GM10266 (cell line): ENCODE results near the gene C5AR1.
A peak's percentile ranks its signal among the peaks of the same experiment; 100 is the strongest.
"Not testable (repeated sequence)": the region's sequence is repeated elsewhere in the genome, so short reads cannot be mapped to it uniquely, and the experiment has no call there.

ENCODE experiments used
- DNase-seq: peaks from one replicate; pipeline ENCODE4 v3.0.0; 2012; ENCODE audit errors: extremely low spot score
- CTCF ChIP-seq: IDR thresholded peaks from 2 replicates; pipeline ENCODE4 v1.5.1; 2012; ENCODE audit warnings: mild to moderate bottlenecking, low read depth; ENCODE audit not compliant: control insufficient read depth, insufficient read depth; ENCODE audit errors: missing control alignments

Gene C5AR1

GRCh38 chr19:47274891-47275761 is 34.5 kb upstream of the C5AR1 start:
- no peak for TF ChIP-seq CTCF
- DNase-seq: no peak

GRCh38 chr19:47275791-47276461 is 33.7 kb upstream of the C5AR1 start:
- TF ChIP-seq CTCF: no peak
- DNase-seq: no peak

- not testable (repeated sequence) for DNase-seq
Observed at GRCh38 chr19:47276513-47276912, 33.1 kb upstream of the C5AR1 start.

- DNase-seq: no peak
- peak; percentile 39 for TF ChIP-seq CTCF
Observed at GRCh38 chr19:47280183-47280797, 29.4 kb upstream of the C5AR1 start.

GRCh38 chr19:47283405-47284059 is 26.1 kb upstream of the C5AR1 start:
- DNase-seq: no peak
- TF ChIP-seq CTCF: no peak

GRCh38 chr19:47284324-47284899 is 25.2 kb upstream of the C5AR1 start:
- TF ChIP-seq CTCF: peak; percentile 81
- peak; percentile 57 for DNase-seq

- peak; percentile 76 for DNase-seq
- peak; percentile 81 for TF ChIP-seq CTCF
Observed at GRCh38 chr19:47296036-47296435, 13.6 kb upstream of the C5AR1 start.

GRCh38 chr19:47300867-47301266 is 8.8 kb upstream of the C5AR1 start:
- not testable (repeated sequence) for DNase-seq
